Pulmonary artery endothelial cell (primary cell): ENCODE measurements around the gene ADSS2. TPM values are rescaled to one million over a fixed set of nuclear protein-coding genes. Genes with fewer than 3 reads are reported as not detected.
"Not testable (repeated sequence)": the region's sequence is repeated elsewhere in the genome, so short reads cannot be mapped to it uniquely, and the experiment has no call there.

Experiments
- DNase-seq: peaks from one replicate; pipeline ENCODE4 v3.0.0-alpha.2; 2011; ENCODE audit warnings: low read depth, low spot score
- total RNA-seq: library from RNA; depleted of rRNA; stranded (reverse); fragments of >200 nt; gene quantifications from 2 replicates; pipeline ENCODE4 v1.2.3, GENCODE V29; 2014

The ADSS2 gene
- total RNA-seq, 1 donor from 2014 or later, result 83.9 TPM

- no peak for DNase-seq
These were observed 84.2 kb downstream of the ADSS2 start for GRCh38 chr1:244367399-244368114.

DNA sequence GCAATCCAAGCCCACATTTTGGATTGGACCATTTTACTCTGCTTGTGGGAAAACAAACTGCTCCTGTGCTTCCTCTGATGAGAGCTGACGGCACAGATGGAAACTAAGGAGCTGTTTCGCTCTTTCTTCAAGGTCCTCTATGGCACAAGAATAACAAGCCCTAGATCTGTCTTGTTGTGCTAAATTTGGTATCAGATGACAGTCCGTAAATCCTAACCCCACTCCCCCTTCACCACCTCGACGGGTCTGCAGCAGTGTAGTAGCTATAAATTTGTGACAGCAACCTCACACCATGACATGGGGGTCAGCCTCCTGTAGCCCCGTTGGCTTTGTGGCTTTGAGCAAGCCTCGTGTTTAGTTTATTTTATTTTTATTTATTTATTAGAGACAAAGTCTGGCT lies 85.9 kb downstream of the ADSS2 start:
- DNase-seq, result no peak

DNA sequence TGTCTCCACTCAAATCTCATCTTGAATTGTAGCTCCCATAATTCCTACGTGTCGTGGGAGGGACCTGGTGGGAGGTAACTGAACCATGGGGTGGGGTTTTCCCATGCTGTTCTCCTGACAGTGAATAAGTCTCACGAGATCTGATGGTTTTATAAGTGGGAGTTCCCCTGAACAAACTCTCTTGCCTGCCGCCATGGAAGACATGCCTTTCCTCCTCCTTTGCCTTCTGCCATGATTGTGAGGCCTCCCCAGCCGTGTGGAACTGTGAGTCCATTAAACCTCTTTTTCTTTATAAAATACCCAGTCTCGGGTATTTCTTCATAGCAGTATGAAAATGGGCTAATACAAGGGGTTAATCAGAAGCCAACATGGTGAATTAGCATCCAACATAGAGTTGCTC lies 86.4 kb downstream of the ADSS2 start:
- not testable (repeated sequence) for DNase-seq

GRCh38 chr1:244362476-244362875 lies 89.2 kb downstream of the ADSS2 start:
- DNase-seq, result no peak

DNA sequence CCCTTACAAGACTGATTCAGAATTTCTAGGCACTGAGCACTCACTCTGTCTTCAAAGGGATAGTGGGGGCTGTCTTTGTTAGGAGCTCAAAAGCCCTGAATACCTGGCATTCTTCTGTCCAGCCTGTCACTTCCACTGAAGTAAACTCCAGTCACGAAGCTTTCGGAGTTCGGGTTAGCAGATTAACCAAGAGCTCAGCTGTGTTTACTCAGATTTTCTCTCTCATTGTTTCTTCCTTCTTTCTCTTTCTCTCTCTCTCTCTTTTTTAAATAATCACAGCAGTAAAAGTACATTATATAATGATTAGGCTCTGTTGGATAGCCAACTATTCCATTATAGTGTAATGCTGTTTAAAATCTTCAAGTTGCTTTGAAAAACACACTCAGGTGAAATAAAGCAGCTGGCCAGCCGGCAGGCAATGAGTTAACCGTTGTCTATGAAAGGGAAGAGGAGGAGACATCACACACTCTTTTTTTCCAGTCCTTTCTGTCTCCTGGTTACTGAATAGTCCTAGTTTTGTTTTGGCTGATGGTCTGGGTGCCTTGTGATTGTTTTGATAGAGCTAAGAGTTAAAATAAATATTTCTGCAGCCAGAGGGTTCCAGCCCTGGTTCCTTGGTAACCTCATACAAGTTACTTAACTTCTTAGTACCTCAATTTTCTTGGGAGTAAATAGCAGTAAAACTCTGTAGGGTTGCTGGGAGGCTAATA lies 89.8 kb downstream of the ADSS2 start:
- DNase-seq, result no peak

Other genes starting within 250 kb of the ADSS2 start
- 0.46 and 0.78 TPM in 2 replicates for gene CATSPERE, start 9.4 kb upstream of the ADSS2 start, total RNA-seq
- gene DESI2, start 201.2 kb upstream of the ADSS2 start, total RNA-seq, result 52.6 and 58.1 TPM in 2 replicates